ENCODE data around the gene ZFHX2. TPM values are rescaled to one million over a fixed set of nuclear protein-coding genes. Genes with fewer than 3 reads are reported as not detected.

The ZFHX2 gene
- total RNA-seq, 4 donors from 2014 or later = under 0.01 to 0.42 (median 0.20) TPM

DNA sequence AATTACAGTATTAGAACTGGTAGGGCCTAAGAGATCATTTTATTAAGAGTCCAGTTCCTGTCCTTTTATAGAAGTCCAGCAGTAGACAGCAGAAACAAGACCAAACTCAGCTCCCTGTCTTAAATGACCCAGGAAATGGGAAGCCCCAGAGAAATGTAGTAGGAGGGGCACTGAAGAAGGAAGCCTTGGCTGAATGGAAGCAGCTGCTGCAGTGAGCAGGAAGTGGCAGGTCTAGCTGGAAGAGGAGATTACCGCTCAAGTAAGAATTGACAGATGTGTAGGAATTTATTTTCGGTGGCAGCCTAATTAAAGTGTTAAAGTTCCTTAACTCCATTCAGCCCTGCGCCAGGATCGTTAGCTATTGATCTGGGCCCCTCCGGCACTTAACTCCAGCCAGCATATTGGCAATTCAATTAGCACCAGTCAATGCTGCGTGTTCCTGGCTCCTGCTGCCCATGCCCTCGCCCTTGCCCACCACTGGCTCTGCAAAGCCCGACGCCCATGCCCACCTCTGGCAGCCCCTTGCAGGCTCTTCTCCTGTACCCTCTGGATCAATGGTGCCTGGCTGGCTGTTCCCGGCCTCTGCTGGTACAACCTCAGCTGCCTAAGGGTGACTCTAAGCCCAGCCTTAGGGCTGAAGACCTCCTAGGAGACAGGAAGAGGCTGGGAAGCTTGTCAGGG, 21.1 kb downstream of the ZFHX2 start:
- intact Hi-C loops (cut with DNase I) = no loop called here
- WGBS, 2 donors = 71 to 79% methylated on average over 10 of the region's 10 CpGs
- Histone ChIP-seq H3K27ac (no peak overlapping the region), H3K36me3 (no peaks in the 10 kb centered on the region), H3K4me3 (no peak overlapping the region), H3K9me3 (no peaks in the 10 kb centered on the region), H3K4me1 (no peaks in the 10 kb centered on the region), H3K27me3 (no peaks in the 10 kb centered on the region)
- no peak for DNase-seq
- no peak for TF ChIP-seq POLR2A (IDR thresholded peaks at IDR 0.05)
- TF ChIP-seq, protein P1, sequence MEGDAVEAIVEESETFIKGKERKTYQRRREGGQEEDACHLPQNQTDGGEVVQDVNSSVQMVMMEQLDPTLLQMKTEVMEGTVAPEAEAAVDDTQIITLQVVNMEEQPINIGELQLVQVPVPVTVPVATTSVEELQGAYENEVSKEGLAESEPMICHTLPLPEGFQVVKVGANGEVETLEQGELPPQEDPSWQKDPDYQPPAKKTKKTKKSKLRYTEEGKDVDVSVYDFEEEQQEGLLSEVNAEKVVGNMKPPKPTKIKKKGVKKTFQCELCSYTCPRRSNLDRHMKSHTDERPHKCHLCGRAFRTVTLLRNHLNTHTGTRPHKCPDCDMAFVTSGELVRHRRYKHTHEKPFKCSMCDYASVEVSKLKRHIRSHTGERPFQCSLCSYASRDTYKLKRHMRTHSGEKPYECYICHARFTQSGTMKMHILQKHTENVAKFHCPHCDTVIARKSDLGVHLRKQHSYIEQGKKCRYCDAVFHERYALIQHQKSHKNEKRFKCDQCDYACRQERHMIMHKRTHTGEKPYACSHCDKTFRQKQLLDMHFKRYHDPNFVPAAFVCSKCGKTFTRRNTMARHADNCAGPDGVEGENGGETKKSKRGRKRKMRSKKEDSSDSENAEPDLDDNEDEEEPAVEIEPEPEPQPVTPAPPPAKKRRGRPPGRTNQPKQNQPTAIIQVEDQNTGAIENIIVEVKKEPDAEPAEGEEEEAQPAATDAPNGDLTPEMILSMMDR (IDR thresholded peaks at IDR 0.05) = no peak

DNA sequence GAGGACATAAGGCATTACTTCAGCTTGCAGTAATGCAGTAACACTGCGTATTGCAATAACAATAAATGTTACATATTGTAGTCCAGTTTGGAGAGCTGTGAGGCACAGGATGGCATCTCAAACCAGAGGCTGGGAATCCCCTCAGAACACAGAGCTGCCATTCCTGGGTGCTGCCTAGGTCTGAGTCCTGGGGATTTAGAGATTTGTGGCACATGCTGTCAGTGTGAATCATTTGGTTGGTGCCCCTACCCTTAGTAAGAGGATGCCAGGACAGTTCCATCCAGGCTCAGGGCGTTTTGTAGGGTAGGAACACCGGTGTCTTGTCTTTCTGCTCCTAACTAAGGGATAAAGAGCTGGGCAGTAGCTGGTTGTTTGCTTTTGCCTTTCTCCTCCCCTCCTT, 22.5 kb downstream of the ZFHX2 start:
- Histone ChIP-seq H3K36me3 (no peaks in the 10 kb centered on the region), H3K27ac (no peak overlapping the region), H3K4me3 (no peak overlapping the region), H3K9me3 (no peaks in the 10 kb centered on the region), H3K27me3 (no peaks in the 10 kb centered on the region), H3K4me1 (no peaks in the 10 kb centered on the region)
- intact Hi-C loops (cut with DNase I) = no loop called here
- 89 to 92% methylated on average over 3 of the region's 3 CpGs for WGBS, 2 donors
- TF ChIP-seq POLR2A (IDR thresholded peaks at IDR 0.05) = no peak
- TF ChIP-seq, protein P1 (IDR thresholded peaks at IDR 0.05) = no peak
- DNase-seq = no peak

DNA sequence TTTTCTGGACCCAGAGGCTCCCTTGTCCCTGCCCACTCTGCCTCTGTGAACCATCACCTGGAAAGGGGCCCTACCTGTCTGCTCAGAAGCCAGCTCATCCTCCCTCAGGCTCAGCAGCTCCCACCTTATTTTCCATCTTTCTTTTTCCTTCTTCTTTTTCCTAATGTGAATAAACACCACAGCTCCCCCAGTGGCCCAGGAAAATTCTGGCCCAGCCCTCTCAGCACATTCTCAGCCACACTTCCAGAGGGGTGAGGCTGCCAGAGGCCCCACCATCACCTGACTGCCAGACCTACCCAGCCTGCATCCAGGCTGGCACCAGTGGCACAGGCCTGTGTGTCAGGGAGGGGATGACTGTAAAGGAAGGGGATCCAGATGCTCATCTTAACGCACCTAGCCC, 23.0 kb downstream of the ZFHX2 start:
- DNase-seq = no peak
- H3K4me3 ChIP-seq = no peak overlapping the region
- no peaks in the 10 kb centered on the region for H3K27me3 ChIP-seq
- no peak overlapping the region for H3K27ac ChIP-seq
- intact Hi-C loops (cut with DNase I) = no loop called here
- no peaks in the 10 kb centered on the region for H3K36me3 ChIP-seq
- no peaks in the 10 kb centered on the region for H3K4me1 ChIP-seq
- WGBS, 2 donors = 45 to 67% methylated on average over 1 of the region's 1 CpG
- no peaks in the 10 kb centered on the region for H3K9me3 ChIP-seq
- no peak for TF ChIP-seq POLR2A (IDR thresholded peaks at IDR 0.05)
- TF ChIP-seq, protein P1 (IDR thresholded peaks at IDR 0.05) = no peak

DNA sequence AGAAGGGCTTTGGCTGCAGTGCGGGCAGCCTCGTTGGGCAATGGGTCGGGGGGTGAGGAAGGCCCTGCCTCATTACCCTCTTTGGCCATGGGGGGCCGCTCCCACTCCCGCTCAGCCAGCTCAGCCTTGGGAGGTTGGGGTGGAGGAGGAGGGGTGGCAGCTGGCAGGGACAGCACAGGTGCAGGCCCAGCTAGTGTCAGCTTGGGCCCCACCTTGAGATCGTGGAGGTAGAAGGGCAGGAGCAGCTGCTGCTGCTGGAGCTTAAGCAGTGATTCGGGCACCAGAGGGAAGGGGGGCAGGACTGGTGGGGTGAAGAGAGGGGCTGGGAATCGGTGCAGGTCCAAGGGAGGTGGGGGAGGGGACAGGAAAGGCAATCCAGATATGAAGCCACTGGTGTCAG, 26.0 kb downstream of the ZFHX2 start:
- intact Hi-C loops (cut with DNase I) = no loop called here
- H3K9me3 ChIP-seq = no peaks in the 10 kb centered on the region
- no peak for TF ChIP-seq POLR2A (IDR thresholded peaks at IDR 0.05)
- TF ChIP-seq, protein P1 (IDR thresholded peaks at IDR 0.05) = no peak
- no peaks in the 10 kb centered on the region for H3K36me3 ChIP-seq
- no peaks in the 10 kb centered on the region for H3K4me1 ChIP-seq
- 90% methylated on average over 2 of the region's 8 CpGs; no CpG with 5 or more reads in 1 of the 2 donors for WGBS, 2 donors
- no peak for DNase-seq
- no peak overlapping the region for H3K4me3 ChIP-seq
- H3K27me3 ChIP-seq = no peaks in the 10 kb centered on the region
- no peak overlapping the region for H3K27ac ChIP-seq

DNA sequence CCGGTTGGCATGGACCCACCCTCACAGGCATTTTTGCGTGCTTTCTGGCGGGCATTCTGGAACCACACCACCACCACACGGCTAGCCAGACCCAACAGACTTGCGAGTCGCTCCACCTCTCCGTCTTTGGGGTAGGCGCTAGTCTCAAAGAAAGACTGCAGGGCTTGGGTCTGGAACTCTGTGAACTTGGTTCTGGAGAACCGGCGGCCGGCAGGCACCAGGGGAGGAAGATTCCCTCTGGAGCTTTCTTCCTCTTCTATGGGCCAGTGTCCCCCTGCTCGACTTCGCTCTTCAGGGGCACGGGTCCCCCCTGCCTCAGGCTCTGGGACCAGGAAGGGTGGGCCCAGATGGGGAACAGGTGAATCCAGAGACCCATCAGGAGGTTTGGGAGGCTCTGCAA, 26.6 kb downstream of the ZFHX2 start:
- Histone ChIP-seq H3K4me3 (no peak overlapping the region), H3K9me3 (no peaks in the 10 kb centered on the region), H3K36me3 (no peaks in the 10 kb centered on the region), H3K27me3 (no peaks in the 10 kb centered on the region), H3K27ac (no peak overlapping the region), H3K4me1 (no peaks in the 10 kb centered on the region)
- intact Hi-C loops (cut with DNase I) = no loop called here
- TF ChIP-seq, protein P1 (IDR thresholded peaks at IDR 0.05) = no peak
- no peak for TF ChIP-seq POLR2A (IDR thresholded peaks at IDR 0.05)
- no peak for DNase-seq
- 82% methylated on average over 12 of the region's 14 CpGs; no CpG with 5 or more reads in 1 of the 2 donors for WGBS, 2 donors
